Neural progenitor cell (in vitro differentiated cells): ENCODE results near the gene ANKS1B.

Experiments
- EZH2phosphoT487 ChIP-seq: fragments of 200-600 bp; sonication (generic); IDR thresholded peaks from 2 replicates; pipeline ENCODE4 v1.6.1; 2017; ENCODE audit warnings: antibody characterized with exemption
- TF ChIP-seq, protein P1 (sequence below): fragments of 200-600 bp; sonication (generic); IDR thresholded peaks from 2 replicates; pipeline ENCODE4 v1.5.1; 2017; ENCODE audit warnings: antibody characterized with exemption, mild to moderate bottlenecking

DNA sequence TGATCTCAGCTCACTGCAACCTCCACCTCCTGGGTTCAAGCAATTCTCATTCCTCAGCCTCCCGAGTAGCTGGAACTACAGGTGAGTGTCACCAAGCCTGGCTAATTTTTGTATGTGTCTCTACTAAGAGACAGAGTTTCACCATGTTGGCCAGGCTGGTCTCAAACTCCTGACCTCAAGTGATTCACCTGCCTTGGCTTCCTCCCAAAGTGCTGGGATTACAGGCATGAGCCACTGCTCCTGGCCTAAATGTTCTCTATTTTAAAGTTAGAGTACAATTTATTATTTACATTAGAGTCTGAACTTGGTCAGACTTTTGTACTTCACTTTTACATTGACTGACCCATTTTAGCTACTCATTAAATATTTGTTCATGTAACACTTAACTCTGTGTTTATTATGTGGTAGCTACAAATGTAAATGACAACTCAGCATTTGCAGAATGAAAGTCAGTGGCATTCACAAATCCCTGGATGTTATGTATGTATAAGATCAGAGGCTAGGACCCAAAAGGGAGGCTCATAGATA is 930.1 kb downstream of the ANKS1B start:
- TF ChIP-seq, protein P1, sequence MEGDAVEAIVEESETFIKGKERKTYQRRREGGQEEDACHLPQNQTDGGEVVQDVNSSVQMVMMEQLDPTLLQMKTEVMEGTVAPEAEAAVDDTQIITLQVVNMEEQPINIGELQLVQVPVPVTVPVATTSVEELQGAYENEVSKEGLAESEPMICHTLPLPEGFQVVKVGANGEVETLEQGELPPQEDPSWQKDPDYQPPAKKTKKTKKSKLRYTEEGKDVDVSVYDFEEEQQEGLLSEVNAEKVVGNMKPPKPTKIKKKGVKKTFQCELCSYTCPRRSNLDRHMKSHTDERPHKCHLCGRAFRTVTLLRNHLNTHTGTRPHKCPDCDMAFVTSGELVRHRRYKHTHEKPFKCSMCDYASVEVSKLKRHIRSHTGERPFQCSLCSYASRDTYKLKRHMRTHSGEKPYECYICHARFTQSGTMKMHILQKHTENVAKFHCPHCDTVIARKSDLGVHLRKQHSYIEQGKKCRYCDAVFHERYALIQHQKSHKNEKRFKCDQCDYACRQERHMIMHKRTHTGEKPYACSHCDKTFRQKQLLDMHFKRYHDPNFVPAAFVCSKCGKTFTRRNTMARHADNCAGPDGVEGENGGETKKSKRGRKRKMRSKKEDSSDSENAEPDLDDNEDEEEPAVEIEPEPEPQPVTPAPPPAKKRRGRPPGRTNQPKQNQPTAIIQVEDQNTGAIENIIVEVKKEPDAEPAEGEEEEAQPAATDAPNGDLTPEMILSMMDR = no peak
- no peak for TF ChIP-seq EZH2phosphoT487
